H1 (cell line): ENCODE measurements around the gene RGS6. TPM values are rescaled to one million over a fixed set of nuclear protein-coding genes. Genes with fewer than 3 reads are reported as not detected.

Experiments used
- CTCF ChIA-PET: fragments of 300-600 bp; sonication (Branson Sonifier 250); formaldehyde crosslinking; loops from one replicate; lab custom pipeline; 2021; ENCODE audit not compliant: partially characterized antibody; lab: Charles Lee
- POLR2A ChIA-PET: fragments of 300-600 bp; sonication (Branson Sonifier 250); formaldehyde crosslinking; loops from one replicate; lab custom pipeline; 2021; ENCODE audit warnings: inconsistent platforms; ENCODE audit not compliant: partially characterized antibody; lab: Charles Lee
- DNase-seq, 2 experiments: peaks; one replicate each; pipeline versions ENCODE4 v3.0.0 to v3.0.0-alpha.2; 2010 to 2022; ENCODE audit warnings: low spot score in 2 of 2, low read depth in 1 of 2, mixed read lengths in 1 of 2
- FAIRE-seq: peaks from 2 replicates; lab custom pipeline; 2011; peaks lifted over from hg19 to GRCh38; lab: Jason Lieb, UNC
- H2AFZ ChIP-seq: 2 replicates; pipeline ENCODE4 v1.8.1; 2012; ENCODE audit warnings: low read length, inconsistent platforms
- H2AK5ac ChIP-seq: 2 replicates; pipeline ENCODE4 v1.6.1; 2013; ENCODE audit warnings: low read depth, low read length
- H2BK120ac ChIP-seq: replicated peaks from 2 replicates; pipeline ENCODE3; 2013; ENCODE audit warnings: low read depth, low read length, inconsistent platforms
- H2BK12ac ChIP-seq: 2 replicates; pipeline ENCODE4 v1.6.1; 2013; ENCODE audit warnings: low read depth, low read length
- H2BK15ac ChIP-seq: 2 replicates; pipeline ENCODE4 v1.6.1; 2013; ENCODE audit warnings: low read length
- H2BK20ac ChIP-seq: 2 replicates; pipeline ENCODE4 v1.6.1; 2013; ENCODE audit warnings: low read length
- H2BK5ac ChIP-seq: 2 replicates; pipeline ENCODE4 v1.6.1; 2013; ENCODE audit warnings: low read depth, low read length
- H3K14ac ChIP-seq: 2 replicates; pipeline ENCODE4 v1.6.1; 2013; ENCODE audit warnings: inconsistent platforms; ENCODE audit not compliant: insufficient read length
- H3K18ac ChIP-seq: 2 replicates; pipeline ENCODE4 v1.6.1; 2013; ENCODE audit warnings: low read length; ENCODE audit errors: extremely low read depth
- H3K23ac ChIP-seq: 2 replicates; pipeline ENCODE4 v1.6.1; 2013; ENCODE audit warnings: inconsistent platforms; ENCODE audit not compliant: insufficient read length
- H3K23me2 ChIP-seq: 2 replicates; pipeline ENCODE4 v1.6.1; 2013; ENCODE audit warnings: low read depth, low read length
- H3K27ac ChIP-seq: 2 replicates; pipeline ENCODE4 v1.6.1; 2011; ENCODE audit warnings: low read depth, low read length, inconsistent platforms
- H3K27me3 ChIP-seq, 4 experiments: replicated peaks in 1 of 4; 1 replicate in 1 of 4; 2 replicates in 3 of 4; pipeline versions ENCODE4 v1.6.1 to v1.8.1; 2011 to 2013; ENCODE audit warnings: low read length in 3 of 4, mild to moderate bottlenecking in 3 of 4, inconsistent platforms in 2 of 4, mixed read lengths in 2 of 4, moderate library complexity in 1 of 4; ENCODE audit not compliant: control insufficient read depth in 3 of 4, insufficient read depth in 3 of 4; ENCODE audit errors: extremely low read depth in 1 of 4
- H3K36me3 ChIP-seq, 4 experiments: 2 replicates each; pipeline versions ENCODE4 v1.6.1 to v1.8.1; 2011 to 2013; ENCODE audit warnings: mild to moderate bottlenecking in 4 of 4, low read length in 3 of 4, moderate library complexity in 2 of 4, control low read depth in 1 of 4, inconsistent platforms in 1 of 4; ENCODE audit not compliant: insufficient read depth in 4 of 4, control insufficient read depth in 2 of 4
- H3K4ac ChIP-seq: replicated peaks from 2 replicates; pipeline ENCODE3; 2013; ENCODE audit warnings: low read length, low read depth, mixed read lengths, inconsistent platforms; ENCODE audit not compliant: insufficient read length
- H3K4me1 ChIP-seq, 4 experiments: replicated peaks in 1 of 4; 1 replicate in 1 of 4; 2 replicates in 3 of 4; pipeline versions ENCODE4 v1.6.1 to v1.8.1; 2011 to 2013; ENCODE audit warnings: low read length in 3 of 4, inconsistent platforms in 2 of 4, mixed read lengths in 1 of 4; ENCODE audit not compliant: insufficient read depth in 4 of 4, control insufficient read depth in 3 of 4
- H3K4me2 ChIP-seq, 2 experiments: 2 replicates each; pipeline versions ENCODE4 v1.6.1 to v1.8.1; 2011 to 2013; ENCODE audit warnings: low read depth in 2 of 2, low read length in 2 of 2, control low read depth in 1 of 2, inconsistent platforms in 1 of 2, mild to moderate bottlenecking in 1 of 2; ENCODE audit not compliant: insufficient read depth in 1 of 2
- H3K4me3 ChIP-seq, 4 experiments: fragments of 200-600, 300-600 bp in 1 of 4; sonication (generic), shearing (Covaris generic), sonication (Bioruptor Twin) in 1 of 4; 2 replicates each; pipeline versions ENCODE4 v1.5.1 to v1.8.1; 2011 to 2016; ENCODE audit warnings: low read length in 4 of 4, low read depth in 3 of 4, control low read depth in 2 of 4, inconsistent platforms in 2 of 4, mild to moderate bottlenecking in 2 of 4, mixed read lengths in 1 of 4, moderate library complexity in 1 of 4; ENCODE audit not compliant: insufficient read depth in 2 of 4; ENCODE audit errors: extremely low read depth in 1 of 4
- H3K56ac ChIP-seq: replicated peaks from 2 replicates; pipeline ENCODE3; 2013; ENCODE audit warnings: low read depth, mild to moderate bottlenecking, mixed read lengths, low read length, inconsistent platforms; ENCODE audit not compliant: insufficient read length
- H3K79me1 ChIP-seq: 2 replicates; pipeline ENCODE4 v1.6.1; 2013; ENCODE audit warnings: low read depth, low read length, control low read depth
- H3K79me2 ChIP-seq, 2 experiments: 2 replicates each; pipeline versions ENCODE4 v1.6.1 to v1.8.1; 2012 to 2013; ENCODE audit warnings: low read length in 2 of 2, mild to moderate bottlenecking in 2 of 2, inconsistent platforms in 1 of 2; ENCODE audit not compliant: insufficient read depth in 2 of 2, control insufficient read depth in 1 of 2
- H3K9ac ChIP-seq, 4 experiments: replicated peaks in 1 of 4; 1 replicate in 1 of 4; 2 replicates in 3 of 4; pipeline versions ENCODE4 v1.6.1 to v1.8.1; 2011 to 2013; ENCODE audit warnings: low read depth in 3 of 4, low read length in 3 of 4, control low read depth in 2 of 4, mild to moderate bottlenecking in 2 of 4, moderate library complexity in 2 of 4, inconsistent platforms in 1 of 4; ENCODE audit errors: extremely low read depth in 1 of 4
- H3K9me3 ChIP-seq, 2 experiments: 2 replicates each; pipeline versions ENCODE4 v1.6.1 to v1.8.1; 2012 to 2013; ENCODE audit warnings: mild to moderate bottlenecking in 2 of 2, moderate library complexity in 2 of 2, control low read depth in 1 of 2, inconsistent platforms in 1 of 2, low read depth in 1 of 2, low read length in 1 of 2, mixed read lengths in 1 of 2; ENCODE audit not compliant: insufficient read depth in 2 of 2
- H4K20me1 ChIP-seq, 2 experiments: replicated peaks in 1 of 2; 2 replicates each; pipeline versions ENCODE3 to v1.8.1; 2011 to 2013; ENCODE audit warnings: inconsistent platforms in 2 of 2, low read length in 2 of 2, mild to moderate bottlenecking in 1 of 2; ENCODE audit not compliant: insufficient read depth in 2 of 2, control insufficient read depth in 1 of 2
- H4K5ac ChIP-seq: 2 replicates; pipeline ENCODE4 v1.6.1; 2013; ENCODE audit warnings: low read length, low read depth, mixed read lengths, inconsistent platforms; ENCODE audit not compliant: insufficient read length
- H4K8ac ChIP-seq: 2 replicates; pipeline ENCODE4 v1.8.0; 2013; ENCODE audit warnings: mild to moderate bottlenecking, moderate library complexity, low read length, inconsistent platforms; ENCODE audit not compliant: insufficient read depth; ENCODE audit errors: extremely low read depth
- H4K91ac ChIP-seq: replicated peaks from 2 replicates; pipeline ENCODE3; 2013; ENCODE audit warnings: low read length, mixed read lengths, inconsistent platforms; ENCODE audit not compliant: insufficient read length
- RNF2 ChIP-seq: fragments of 200-900, 300-1000 bp; sonication (generic); IDR thresholded peaks from 2 replicates; pipeline ENCODE4 v1.7.1; 2016; ENCODE audit warnings: borderline replicate concordance, low read depth, mild to moderate bottlenecking, antibody characterized with exemption, low read length; ENCODE audit not compliant: poor library complexity, severe bottlenecking; ENCODE audit errors: missing control alignments
- SIX5 ChIP-seq: IDR thresholded peaks from 2 replicates; pipeline ENCODE4 v1.6.1; 2011; ENCODE audit warnings: mild to moderate bottlenecking, low read depth, low read length
- WGBS, 2 experiments: shearing (Covaris generic) in 1 of 2; methylation state at CpG; one replicate each; pipeline versions ENCODE4 v1.1.6 to v1.1.7; 2013 to 2015; ENCODE audit warnings: low lambda C conversion rate in 2 of 2, mixed read lengths in 2 of 2, inconsistent platforms in 1 of 2, low coverage in 1 of 2, missing lambda C conversion rate in 1 of 2; ENCODE audit not compliant: insufficient replicate concordance in 2 of 2, insufficient coverage in 1 of 2, insufficient read length in 1 of 2; ENCODE audit errors: extremely low coverage in 1 of 2, missing lambda C conversion rate in 1 of 2; 5-methylcytosine and 5-hydroxymethylcytosine counted together
- polyA plus RNA-seq, 7 experiments: library from polyadenylated mRNA; depleted of rRNA in 3 of 7; stranded (reverse) in 5 of 7; unstranded in 2 of 7; fragments of >200 nt in 5 of 7; fragments of 200-250 nt in 2 of 7; gene quantifications; 1 replicate in 5 of 7; 2 replicates in 1 of 7; 4 replicates in 1 of 7; pipeline versions ENCODE4 v1.2.1 to v1.2.3, GENCODE V29; 2011 to 2013; ENCODE audit warnings: missing spikeins in 2 of 7, mixed read lengths in 2 of 7
- total RNA-seq: library from RNA; stranded (reverse); fragmentation: NEBNext Ultra II Directional; extraction: Animal tissue kit (Norgen Biotek cat#: 25700); gene quantifications from 2 replicates; pipeline ENCODE4 v1.2.1, GENCODE V29; 2021

Gene RGS6
- total and polyA plus RNA-seq, 2 of the 8 experiments (the other 6 are each of a cell fraction or from before 2014, with no cell fraction given): 0.26 to 1.1 TPM

DNA sequence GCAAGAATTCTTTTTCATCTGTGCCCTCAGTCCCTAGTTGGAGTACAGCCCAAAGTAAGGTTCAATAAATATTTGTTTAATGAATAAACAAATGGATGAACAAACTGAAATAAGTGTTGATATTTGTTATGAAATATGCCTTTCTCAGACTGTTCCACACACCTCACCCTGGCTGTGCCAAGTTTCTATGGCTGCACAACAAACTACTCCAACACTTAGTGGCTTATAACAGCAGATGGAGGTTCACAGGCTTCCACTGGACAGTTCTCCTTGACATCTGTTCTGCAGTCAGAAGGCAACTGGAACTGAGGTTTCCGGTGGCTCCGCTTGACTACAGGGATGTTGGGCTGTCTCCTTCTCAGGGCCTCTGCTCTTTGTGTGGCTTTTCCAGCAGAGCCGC is 197.1 kb downstream of the RGS6 start:
- no peak overlapping the region for H3K9ac ChIP-seq
- H3K36me3 ChIP-seq: no peaks in the 10 kb centered on the region
- H4K8ac ChIP-seq: no peak overlapping the region
- no peaks in the 10 kb centered on the region for H3K27me3 ChIP-seq
- H3K79me2 ChIP-seq: no peaks in the 10 kb centered on the region
- H3K56ac ChIP-seq: no peak overlapping the region
- 95% methylated on average over 3 of the region's 3 CpGs; no CpG with 5 or more reads in 1 of the 2 experiments for WGBS, 2 experiments
- CTCF ChIA-PET: interaction anchor here (0.8 kb wide), 1 partner anchor 49 kb away, joined by 3 read pairs; no protein-coding TSS in a partner anchor
- no peak overlapping the region for H4K91ac ChIP-seq
- H3K4me3 ChIP-seq: no peak overlapping the region
- H3K18ac ChIP-seq: no peak overlapping the region
- H3K4ac ChIP-seq: no peak overlapping the region
- no peaks in the 10 kb centered on the region for H4K20me1 ChIP-seq
- H2AFZ ChIP-seq: no peak overlapping the region
- no peak for TF ChIP-seq RNF2
- no peak for TF ChIP-seq SIX5
- no peak overlapping the region for H3K14ac ChIP-seq
- H2BK120ac ChIP-seq: no peak overlapping the region
- H3K23ac ChIP-seq: no peak overlapping the region
- no peak overlapping the region for H2BK5ac ChIP-seq
- no peak overlapping the region for H3K4me2 ChIP-seq
- H2AK5ac ChIP-seq: no peak overlapping the region
- H3K27ac ChIP-seq: no peak overlapping the region
- DNase-seq (no peak), FAIRE-seq (no peak)
- H3K4me1 ChIP-seq: no peaks in the 10 kb centered on the region
- no peak overlapping the region for H2BK15ac ChIP-seq
- H3K9me3 ChIP-seq: no peaks in the 10 kb centered on the region
- H3K79me1 ChIP-seq: no peaks in the 10 kb centered on the region
- no peak overlapping the region for H4K5ac ChIP-seq
- no peak overlapping the region for H2BK12ac ChIP-seq
- H3K23me2 ChIP-seq: no peaks in the 10 kb centered on the region; the same call in 1 of the 2 replicates
- POLR2A ChIA-PET: no interaction called here
- H2BK20ac ChIP-seq: no peak overlapping the region
